ENCODE measurements around the gene P4HTM.

The P4HTM gene

GRCh38 chr3:48997714-48998637, 7.9 kb downstream of the P4HTM start:
- H3K4me3 ChIP-seq (ENCODE audit: low read depth in 1 of 2, low read length in 2 of 2), result no peak overlapping the region
- H4K20me1 ChIP-seq (ENCODE audit: insufficient read depth, low read length), result 0 out of 2 replicates have a peak, but pooled peaks cover 2% of the 10 kb centered on the region
- no peak overlapping the region for H3K27ac ChIP-seq (ENCODE audit: low read length)
- H3K36me3 ChIP-seq (ENCODE audit: insufficient read depth, low read length), result peaks cover 4% of the 10 kb centered on the region; the same call in 1 of the 2 replicates
- no peaks in the 10 kb centered on the region for H3K79me2 ChIP-seq (ENCODE audit: insufficient read depth, low read length)
- H3K9ac ChIP-seq (ENCODE audit: low read depth, low read length), result no peak overlapping the region
- no peak for TF ChIP-seq CTCF (IDR thresholded peaks at IDR 0.05; ENCODE audit: borderline replicate concordance, extremely low read depth, low read length, poor library complexity, severe bottlenecking)
- TF ChIP-seq EZH2 (IDR thresholded peaks at IDR 0.05; ENCODE audit: borderline replicate concordance, low read depth, low read length, severe bottlenecking), result no peak
- no peak overlapping the region for H2AFZ ChIP-seq (ENCODE audit: low read depth, low read length)
- DNase-seq, result no peak
- ATAC-seq (ENCODE audit: insufficient read depth, low read depth), result no peak
- no peaks in the 10 kb centered on the region for H3K9me3 ChIP-seq (ENCODE audit: insufficient read depth, low read length, severe bottlenecking)
- no peak overlapping the region for H3K4me2 ChIP-seq (ENCODE audit: insufficient read depth, low read length)
- no peaks in the 10 kb centered on the region for H3K27me3 ChIP-seq (ENCODE audit: insufficient read depth, low read length, poor library complexity)
- no peaks in the 10 kb centered on the region for H3K4me1 ChIP-seq (ENCODE audit: insufficient read depth, low read length)

- Histone ChIP-seq H3K9ac (ENCODE audit: low read depth, low read length) (no peak overlapping the region), H3K4me2 (ENCODE audit: insufficient read depth, low read length) (no peak overlapping the region)
These were observed 9.2 kb downstream of the P4HTM start for GRCh38 chr3:48999085-48999858.

GRCh38 chr3:49001155-49001554, 11.1 kb downstream of the P4HTM start:
- H3K36me3 ChIP-seq (ENCODE audit: insufficient read depth, low read length), result peaks cover 4% of the 10 kb centered on the region; the same call in 1 of the 2 replicates
- H4K20me1 ChIP-seq (ENCODE audit: insufficient read depth, low read length), result 0 out of 2 replicates have a peak, but pooled peaks cover 2% of the 10 kb centered on the region
- no peak overlapping the region for H3K4me3 ChIP-seq (ENCODE audit: low read depth in 1 of 2, low read length in 2 of 2)
- TF ChIP-seq EZH2 (IDR thresholded peaks at IDR 0.05; ENCODE audit: borderline replicate concordance, low read depth, low read length, severe bottlenecking) (no peak), CTCF (IDR thresholded peaks at IDR 0.05; ENCODE audit: borderline replicate concordance, extremely low read depth, low read length, poor library complexity, severe bottlenecking) (no peak)
- DNase-seq (no peak), ATAC-seq (ENCODE audit: insufficient read depth, low read depth) (no peak)
- peaks cover 4% of the 10 kb centered on the region for H3K4me1 ChIP-seq (ENCODE audit: insufficient read depth, low read length)
- H2AFZ ChIP-seq (ENCODE audit: low read depth, low read length), result no peak overlapping the region
- no peaks in the 10 kb centered on the region for H3K9me3 ChIP-seq (ENCODE audit: insufficient read depth, low read length, severe bottlenecking)
- H3K79me2 ChIP-seq (ENCODE audit: insufficient read depth, low read length), result no peaks in the 10 kb centered on the region
- no peak overlapping the region for H3K27ac ChIP-seq (ENCODE audit: low read length)
- no peaks in the 10 kb centered on the region for H3K27me3 ChIP-seq (ENCODE audit: insufficient read depth, low read length, poor library complexity)
- no peak overlapping the region for H3K4me2 ChIP-seq (ENCODE audit: insufficient read depth, low read length)
- H3K9ac ChIP-seq (ENCODE audit: low read depth, low read length), result no peak overlapping the region

More at GRCh38 chr3:48999085-48999858, 9.2 kb downstream of the P4HTM start:
- H2AFZ ChIP-seq (ENCODE audit: low read depth, low read length), result no peak overlapping the region
- no peak overlapping the region for H3K4me3 ChIP-seq (ENCODE audit: low read depth in 1 of 2, low read length in 2 of 2)
- H3K27me3 ChIP-seq (ENCODE audit: insufficient read depth, low read length, poor library complexity), result no peaks in the 10 kb centered on the region
- 0 out of 2 replicates have a peak, but pooled peaks cover 2% of the 10 kb centered on the region for H4K20me1 ChIP-seq (ENCODE audit: insufficient read depth, low read length)
- ATAC-seq (ENCODE audit: insufficient read depth, low read depth) (no peak), DNase-seq (no peak)
- no peaks in the 10 kb centered on the region for H3K79me2 ChIP-seq (ENCODE audit: insufficient read depth, low read length)
- TF ChIP-seq CTCF (IDR thresholded peaks at IDR 0.05; ENCODE audit: borderline replicate concordance, extremely low read depth, low read length, poor library complexity, severe bottlenecking), result no peak
- TF ChIP-seq EZH2 (IDR thresholded peaks at IDR 0.05; ENCODE audit: borderline replicate concordance, low read depth, low read length, severe bottlenecking), result no peak
- H3K36me3 ChIP-seq (ENCODE audit: insufficient read depth, low read length), result peaks cover 4% of the 10 kb centered on the region; the same call in 1 of the 2 replicates
- H3K4me1 ChIP-seq (ENCODE audit: insufficient read depth, low read length), result no peaks in the 10 kb centered on the region
- no peak overlapping the region for H3K27ac ChIP-seq (ENCODE audit: low read length)
- no peaks in the 10 kb centered on the region for H3K9me3 ChIP-seq (ENCODE audit: insufficient read depth, low read length, severe bottlenecking)

All from DND-41 (cell line).